Measurements from ENCODE around the gene ITCH.
"Not testable (repeated sequence)": the region's sequence is repeated elsewhere in the genome, so short reads cannot be mapped to it uniquely, and the experiment has no call there.

Gene ITCH

GRCh38 chr20:34415079-34415478 is 52.0 kb downstream of the ITCH start:
- TF ChIP-seq CTCF (IDR thresholded peaks at IDR 0.05; ENCODE audit: low read depth, low read length) = no peak
- DNase-seq (ENCODE audit: extremely low read depth, low read depth) = no peak

GRCh38 chr20:34420146-34420545 is 57.1 kb downstream of the ITCH start:
- no peak for TF ChIP-seq CTCF (IDR thresholded peaks at IDR 0.05; ENCODE audit: low read depth, low read length)
- no peak for DNase-seq (ENCODE audit: extremely low read depth, low read depth)

GRCh38 chr20:34420975-34421374 is 57.9 kb downstream of the ITCH start:
- no peak for TF ChIP-seq CTCF (IDR thresholded peaks at IDR 0.05; ENCODE audit: low read depth, low read length)

GRCh38 chr20:34421766-34422466 is 58.8 kb downstream of the ITCH start:
- no peak for TF ChIP-seq CTCF (IDR thresholded peaks at IDR 0.05; ENCODE audit: low read depth, low read length)
- no peak for DNase-seq (ENCODE audit: extremely low read depth, low read depth)

More at GRCh38 chr20:34420975-34421374, 57.9 kb downstream of the ITCH start:
- no peak for DNase-seq (ENCODE audit: extremely low read depth, low read depth)

GRCh38 chr20:34425032-34425690 is 62.1 kb downstream of the ITCH start:
- DNase-seq (ENCODE audit: extremely low read depth, low read depth) = not testable (repeated sequence)

GRCh38 chr20:34426026-34426425 is 63.0 kb downstream of the ITCH start:
- TF ChIP-seq CTCF (IDR thresholded peaks at IDR 0.05; ENCODE audit: low read depth, low read length) = no peak
- no peak for DNase-seq (ENCODE audit: extremely low read depth, low read depth)

- no peak for TF ChIP-seq CTCF (IDR thresholded peaks at IDR 0.05; ENCODE audit: low read depth, low read length)
- DNase-seq (ENCODE audit: extremely low read depth, low read depth) = no peak
Observed at GRCh38 chr20:34427331-34427730, 64.3 kb downstream of the ITCH start.

Measured in AG09319 (cell line).